ENCODE data around the gene LGR4. TPM values are rescaled to one million over a fixed set of nuclear protein-coding genes. Genes with fewer than 3 reads are reported as not detected.
A peak's percentile ranks its signal among the peaks of the same experiment; 100 is the strongest.
"Not testable (repeated sequence)": the region's sequence is repeated elsewhere in the genome, so short reads cannot be mapped to it uniquely, and the experiment has no call there.

The LGR4 gene
- total RNA-seq, 1 donor: 25.1 TPM

- TF ChIP-seq CTCF (IDR thresholded peaks at IDR 0.05; ENCODE audit: insufficient read depth, low read length): no peak
- no peak for DNase-seq (ENCODE audit: low read depth)
- no peak overlapping the region for H3K4me3 ChIP-seq (ENCODE audit: low read depth, low read length)
Observed at GRCh38 chr11:27329867-27330632, 142.5 kb downstream of the LGR4 start.

GRCh38 chr11:27328614-27329013 lies 144.0 kb downstream of the LGR4 start:
- no peak for DNase-seq (ENCODE audit: low read depth)
- no peak for TF ChIP-seq CTCF (IDR thresholded peaks at IDR 0.05; ENCODE audit: insufficient read depth, low read length)
- no peak overlapping the region for H3K4me3 ChIP-seq (ENCODE audit: low read depth, low read length)

- not testable (repeated sequence) for H3K4me3 ChIP-seq (ENCODE audit: low read depth, low read length); DNase-seq (ENCODE audit: low read depth)
Observed at GRCh38 chr11:27327064-27327463, 145.5 kb downstream of the LGR4 start.

DNA sequence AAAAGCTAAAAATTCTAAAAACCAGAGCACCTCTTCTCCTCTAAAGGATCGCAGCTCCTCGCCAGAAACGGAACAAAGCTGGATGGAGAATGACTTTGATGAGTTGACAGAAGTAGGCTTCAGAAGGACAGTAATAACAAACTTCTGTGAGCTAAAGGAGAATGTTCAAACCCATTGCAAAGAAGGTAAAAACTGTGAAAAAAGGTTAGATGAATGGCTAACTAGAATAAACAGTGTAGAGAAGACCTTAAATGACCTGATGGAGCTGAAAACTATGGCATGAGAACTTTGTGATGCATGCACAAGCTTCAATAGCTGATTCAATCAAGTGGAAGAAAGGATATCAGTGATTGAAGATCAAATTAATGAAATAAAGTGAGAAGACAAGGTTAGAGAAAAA lies 150.4 kb downstream of the LGR4 start:
- H3K4me3 ChIP-seq (ENCODE audit: low read depth, low read length); DNase-seq (ENCODE audit: low read depth): not testable (repeated sequence)

- H3K4me3 ChIP-seq (ENCODE audit: low read depth, low read length); DNase-seq (ENCODE audit: low read depth): not testable (repeated sequence)
Observed at GRCh38 chr11:27321340-27321739, 151.2 kb downstream of the LGR4 start.

DNA sequence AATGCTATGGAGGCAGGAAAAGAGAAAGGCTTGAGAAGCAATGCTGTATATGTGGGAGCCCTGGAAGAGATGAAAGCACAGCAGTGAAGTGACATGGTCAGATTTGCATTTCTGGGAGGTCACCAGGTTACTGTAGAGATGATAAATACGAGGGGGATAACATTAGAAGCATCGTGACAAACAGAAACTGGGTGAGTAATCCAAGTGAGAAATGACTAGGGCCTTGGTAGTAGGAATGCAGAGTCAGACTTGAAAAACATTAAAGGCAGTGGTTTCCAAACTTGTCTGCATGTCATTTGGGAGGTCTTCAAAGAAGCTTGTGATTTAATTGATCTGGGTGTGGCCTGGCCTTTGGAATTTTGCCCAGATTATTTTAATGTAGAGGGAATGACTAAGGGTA lies 153.5 kb downstream of the LGR4 start:
- no peak overlapping the region for H3K4me3 ChIP-seq (ENCODE audit: low read depth, low read length)
- TF ChIP-seq CTCF (IDR thresholded peaks at IDR 0.05; ENCODE audit: insufficient read depth, low read length): no peak

DNA sequence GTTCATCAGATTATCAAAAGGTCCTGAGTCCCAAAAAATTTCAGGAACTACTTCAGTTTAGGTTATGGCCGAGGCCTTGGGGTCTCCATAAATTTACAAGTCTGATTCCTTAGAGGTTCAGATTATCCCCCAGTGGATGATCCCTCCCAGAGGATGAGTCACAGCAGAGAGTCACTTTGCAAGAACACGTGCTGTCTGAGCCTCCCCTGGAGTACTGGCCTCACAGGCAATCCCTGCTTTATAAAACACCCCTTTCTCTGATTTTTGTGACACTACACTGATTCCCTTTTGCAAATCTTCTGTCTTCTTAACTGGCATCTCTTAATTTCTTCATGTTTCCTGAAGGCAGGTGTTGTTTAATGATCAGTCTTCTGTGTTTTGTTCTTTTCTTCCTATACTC lies 154.8 kb downstream of the LGR4 start:
- peak; percentile 44 for DNase-seq (ENCODE audit: low read depth)
- no peak overlapping the region for H3K4me3 ChIP-seq (ENCODE audit: low read depth, low read length)

More for the DNA sequence above, 153.5 kb downstream of the LGR4 start:
- DNase-seq (ENCODE audit: low read depth): peak; percentile 58

More for the DNA sequence above, 154.8 kb downstream of the LGR4 start:
- no peak for TF ChIP-seq CTCF (IDR thresholded peaks at IDR 0.05; ENCODE audit: insufficient read depth, low read length)

Small RNA genes lying within 50 kb of the gene (small RNA-seq; reads per million reads assigned to genes)
- gene AC100771.1 (not detected), gene MIR8087 (not detected), gene RNA5SP339 (not detected)

Other genes with a start within 250 kb of the LGR4 start
- 6.3 and 10.7 TPM in 2 replicates for gene CCDC34, start 109.6 kb downstream of the LGR4 start, total RNA-seq (ENCODE audit: low replicate concordance)
- gene LIN7C, start 34.0 kb upstream of the LGR4 start, total RNA-seq (ENCODE audit: low replicate concordance): 33.2 and 75.3 TPM in 2 replicates
- gene BDNF, start 227.7 kb upstream of the LGR4 start, total RNA-seq (ENCODE audit: low replicate concordance): 2.0 and 8.1 TPM in 2 replicates

All from fibroblast of the aortic adventitia (primary cell).